Heart left ventricle (tissue), 16 donors: ENCODE data around the gene RPL7A. TPM values are rescaled to one million over a fixed set of nuclear protein-coding genes. Genes with fewer than 3 reads are reported as not detected.
"Not testable (repeated sequence)": the region's sequence is repeated elsewhere in the genome, so short reads cannot be mapped to it uniquely, and the experiment has no call there.

ENCODE experiments used
- ATAC-seq, 4 donors: fragments of 200-7000 bp; cut with Tn5 transposase; one replicate each; pipeline ENCODE4 v1.9.1; 2020 to 2022; ENCODE audit warnings: moderate library complexity in 4 of 4, mild to moderate bottlenecking in 3 of 4, moderate number of reproducible peaks in 1 of 4
- DNase-seq, 5 donors: peaks; one replicate each; pipeline ENCODE4 v3.0.0-alpha.2; 2020
- H3K27ac ChIP-seq, 12 donors: fragments of 200-600 bp; sonication (generic) in 4 of 12; one replicate each; pipeline versions ENCODE4 v1.5.0 to v1.8.0; 2016 to 2022; ENCODE audit warnings: mild to moderate bottlenecking in 2 of 12
- H3K27me3 ChIP-seq, 9 donors: fragments of 200-600 bp; sonication (generic) in 2 of 9; one replicate each; pipeline versions ENCODE4 v1.5.1 to v1.8.0; 2016 to 2022; ENCODE audit warnings: mild to moderate bottlenecking in 3 of 9
- H3K36me3 ChIP-seq, 9 donors: fragments of 200-600 bp; sonication (generic) in 2 of 9; one replicate each; pipeline versions ENCODE4 v1.5.0 to v1.8.0; 2018 to 2022; ENCODE audit warnings: mild to moderate bottlenecking in 2 of 9
- H3K4me1 ChIP-seq, 12 donors: fragments of 200-600 bp; sonication (generic) in 4 of 12; one replicate each; pipeline versions ENCODE4 v1.5.0 to v1.8.0; 2016 to 2022; ENCODE audit warnings: mild to moderate bottlenecking in 3 of 12
- H3K4me3 ChIP-seq, 12 donors: fragments of 200-600 bp; sonication (generic) in 4 of 12; one replicate each; pipeline versions ENCODE4 v1.5.0 to v1.8.0; 2017 to 2022; ENCODE audit warnings: mild to moderate bottlenecking in 9 of 12, moderate library complexity in 4 of 12
- H3K9me3 ChIP-seq, 12 donors: fragments of 200-600 bp; sonication (generic) in 4 of 12; one replicate each; pipeline versions ENCODE4 v1.5.0 to v1.8.0; 2016 to 2022; ENCODE audit warnings: mild to moderate bottlenecking in 1 of 12
- CTCF ChIP-seq, 12 donors: fragments of 200-600 bp; sonication (generic) in 4 of 12; IDR thresholded peaks; one replicate each; pipeline versions ENCODE4 v1.5.0 to v1.8.0; 2018 to 2022; ENCODE audit warnings: antibody characterized with exemption in 12 of 12, mild to moderate bottlenecking in 5 of 12
- POLR2A ChIP-seq, 2 donors: fragments of 450-650 bp; IDR thresholded peaks; one replicate each; pipeline ENCODE4 v1.6.1; 2017; ENCODE audit warnings: antibody characterized with exemption in 2 of 2, mild to moderate bottlenecking in 2 of 2, moderate library complexity in 2 of 2
- WGBS, 4 donors: extraction: QIAGEN DNeasy Blood & Tissue Kit in 2 of 4; methylation state at CpG; one replicate each; pipeline versions ENCODE4 v1.1.5 to v1.1.7; 2013 to 2018; 5-methylcytosine and 5-hydroxymethylcytosine counted together
- intact Hi-C, 10 donors: fragments of 100-400 bp; cut with DNase I; formaldehyde crosslinking; loops; one replicate each; pipeline versions ENCODE4 v1.11.1 to v1.14.2; 2022
- long read RNA-seq, 3 donors: library from polyadenylated mRNA; unstranded; transcript quantifications; one replicate each; pipeline ENCODE4 v2.0.0, GENCODE V29; 2020 to 2021
- polyA plus RNA-seq, 2 donors: library from polyadenylated mRNA; stranded (reverse); fragments of 200-250 nt; gene quantifications; one replicate each; pipeline ENCODE4 v1.2.3, GENCODE V29; 2013
- total RNA-seq, 9 donors: library from RNA; depleted of rRNA in 2 of 9; stranded (reverse); fragments of >200 nt in 2 of 9; fragmentation: NEBNext Ultra II Directional in 3 of 9; extraction: Animal tissue kit (Norgen Biotek cat#: 25700) in 3 of 9; gene quantifications; one replicate each; pipeline versions ENCODE4 v1.1.0 to v1.2.4, GENCODE V29; 2016 to 2023
- donor health status: ischemic (EF 13 %, LVEDD 7.1; RV severe dilation, severe dysfunction).
- donor health status: healthy with polysubstance abuse.
- donor health status: DM: no; HTN: yes; CAD: no.
- donor health status: DM: no; HTN: no; CAD: no.
- donor health status: ischemic (EF 25% LVEDD 6.9; RV normal size, moderate dysfunction).
- donor health status: ischemic (EF 25% LVEDD 5.7; RV mildly dilated, moderate dysfunction).
- donor health status: healthy.
- donor health status: DM: yes; HTN: yes; CAD: no.
- donor health status: ischemic (EF 35%, LVEDD 5.7; RV mildly dilated, moderate dysfunction).
- donor health status: nonischemic (EF 11% LVEDD 7.7; RV severe dilation, severe dysfunction).
- donor health status: DM: yes; HTN: yes; CAD: no.
- donor health status: PGD.
- donor health status: ischemic (EF 29% LVEDD 5.4; RV normal size, mild dysfunction).
- donor health status: nonischemic (EF 23%, LVEDD 6.1; RV moderate dilation, normal function).

RPL7A gene
- total RNA-seq (1,000 to 10,000 TPM in 4 of 9 donors, 100 to 1,000 TPM in 5; 845 to 1,270 (median 964) TPM), polyA plus RNA-seq (1,000 to 10,000 TPM; 1,266 to 2,727 TPM)
- long read RNA-seq, donor 1, transcript RPL7A-202 (8 exons, 891 nt): major isoform, 154 of 223 reads
- long read RNA-seq, donor 1, partial matches to known transcripts: 64 of 223 reads
- long read RNA-seq, donor 1, other reads (novel, unspliced or antisense): 3 of 223 reads
- long read RNA-seq, donor 2, transcript RPL7A-202 (8 exons, 891 nt): major isoform, 214 of 300 reads
- long read RNA-seq, donor 2, partial matches to known transcripts: 78 of 300 reads
- long read RNA-seq, donor 2, other reads (novel, unspliced or antisense): 7 of 300 reads
- long read RNA-seq, donor 3, transcript RPL7A-202 (8 exons, 891 nt): major isoform, 126 of 176 reads
- long read RNA-seq, donor 3, partial matches to known transcripts: 48 of 176 reads
- long read RNA-seq, donor 3, other reads (novel, unspliced or antisense): 1 of 176 reads

GRCh38 chr9:133347985-133348717 is at the start of gene RPL7A, which contains the start of gene MED22:
Gene RPL7A, plus strand, starts transcription at chr9:133348218. Its CDS starts 26 bp downstream, at chr9:133348244.
Gene MED22, minus strand, starts transcription at chr9:133348131. Its CDS starts 1,469 bp downstream, at chr9:133346662.
- no peaks in the 10 kb centered on the region for H3K27me3 ChIP-seq
- intact Hi-C loops: loop anchor here in 2 of 10 donors (2.0 to 10.0 kb wide), 2 partner anchors 29 to 137 kb away; partner anchors contain the start of genes STKLD1 (in 1 of the 2) and SURF4 (in 1 of the 2)
- ATAC-seq (peak; percentile 81 to 93 (median 90)), DNase-seq (peak; percentile 94 to 95 (median 95))
- peak within 1 kb of the TSS; percentile 69 to 99 (median 89) for H3K27ac ChIP-seq
- no peaks in the 10 kb centered on the region for H3K9me3 ChIP-seq
- 0 to 1% (median 0%) methylated on average over 58 to 64 of the region's 64 CpGs for WGBS, 4 donors
- peak in 1 of 2 donors; percentile 91 for TF ChIP-seq POLR2A (IDR thresholded peaks at IDR 0.05)
- peak in 1 of 12 donors; percentile 3 for TF ChIP-seq CTCF (IDR thresholded peaks at IDR 0.05)
- peaks cover 4 to 31% (median 25%) of the 10 kb centered on the region in 12 donors for H3K4me1 ChIP-seq
- peak within 1 kb of the TSS; percentile 78 to 100 (median 94) for H3K4me3 ChIP-seq
- H3K36me3 ChIP-seq: peaks cover 0 to 72% (median 68%) of the 10 kb centered on the region in 9 donors

GRCh38 chr9:133299996-133300395 is 48.0 kb upstream of the RPL7A start:
- H3K36me3 ChIP-seq, H3K4me3 ChIP-seq, H3K9me3 ChIP-seq, DNase-seq, ATAC-seq, H3K27ac ChIP-seq, intact Hi-C loops, H3K4me1 ChIP-seq: not testable (repeated sequence)
- WGBS, 4 donors: 73 to 83% (median 78%) methylated on average over 13 to 16 of the region's 16 CpGs
- peaks cover 0 to 11% (median 0%) of the 10 kb centered on the region in 9 donors for H3K27me3 ChIP-seq

GRCh38 chr9:133301253-133302230 is 46.5 kb upstream of the RPL7A start:
- ATAC-seq: peak in 1 of 4 donors; percentile 20
- H3K27ac ChIP-seq: no peak overlapping the region
- WGBS, 4 donors: 87 to 88% (median 88%) methylated on average over 13 of the region's 13 CpGs
- H3K36me3 ChIP-seq: no peaks in the 10 kb centered on the region
- no peaks in the 10 kb centered on the region for H3K9me3 ChIP-seq
- DNase-seq: no peak
- H3K27me3 ChIP-seq: peaks cover 0 to 8% (median 0%) of the 10 kb centered on the region in 9 donors
- TF ChIP-seq POLR2A (IDR thresholded peaks at IDR 0.05): no peak
- no peak for TF ChIP-seq CTCF (IDR thresholded peaks at IDR 0.05)
- intact Hi-C loops: no loop called here
- no peaks in the 10 kb centered on the region for H3K4me1 ChIP-seq
- H3K4me3 ChIP-seq: no peak overlapping the region
